HCT116 (cell line): ENCODE results near the gene CRYBA4.

Source experiments
- CEBPB ChIP-seq: IDR thresholded peaks from 2 replicates; pipeline ENCODE4 v1.6.1; 2012; ENCODE audit warnings: low read depth
- EZH2 ChIP-seq: fragments of 200-600 bp; sonication (generic); IDR thresholded peaks from 2 replicates; pipeline ENCODE4 v1.6.1; 2017; ENCODE audit warnings: antibody characterized with exemption, mixed run types
- JUND ChIP-seq: IDR thresholded peaks from 2 replicates; pipeline ENCODE4 v1.6.1; 2012
- POLR2A ChIP-seq: IDR thresholded peaks from 2 replicates; pipeline ENCODE4 v1.7.0; 2011; ENCODE audit warnings: borderline replicate concordance; ENCODE audit not compliant: insufficient read depth, insufficient read length; ENCODE audit errors: extremely low read depth
- POLR2AphosphoS5 ChIP-seq: IDR thresholded peaks from 2 replicates; pipeline ENCODE4 v1.6.1; 2011; ENCODE audit warnings: mild to moderate bottlenecking, low read depth, low read length, moderate library complexity
- SRF ChIP-seq: IDR thresholded peaks from 2 replicates; pipeline ENCODE4 v1.6.1; 2012; ENCODE audit warnings: low read depth
- TCF7L2 ChIP-seq: IDR thresholded peaks from 2 replicates; pipeline ENCODE4 v1.7.0; 2011; ENCODE audit warnings: borderline replicate concordance, inconsistent platforms; ENCODE audit not compliant: insufficient read depth, insufficient read length; ENCODE audit errors: extremely low read depth
- YY1 ChIP-seq: IDR thresholded peaks from 2 replicates; pipeline ENCODE4 v1.6.1; 2011; ENCODE audit warnings: low read length, low read depth, moderate library complexity, mild to moderate bottlenecking; ENCODE audit not compliant: insufficient replicate concordance; ENCODE audit errors: extremely low read depth
- ZNF274 ChIP-seq: fragments of 200-500 bp; sonication (Bioruptor generic); IDR thresholded peaks from 2 replicates; pipeline ENCODE4 v1.6.1; 2014; ENCODE audit warnings: mild to moderate bottlenecking, low read depth, low read length, inconsistent platforms
- TF ChIP-seq, protein P1 (sequence below), 3 experiments: fragments of 200-600 bp in 1 of 3; sonication (generic) in 1 of 3; IDR thresholded peaks in 2 of 3; conservative IDR thresholded peaks in 1 of 3; 2 replicates each; pipeline ENCODE4 v1.5.1; 2012 to 2017; ENCODE audit warnings: low read depth in 2 of 3, low read length in 2 of 3, antibody characterized with exemption in 1 of 3, borderline replicate concordance in 1 of 3, control low read depth in 1 of 3, mild to moderate bottlenecking in 1 of 3, mixed read lengths in 1 of 3, mixed run types in 1 of 3, moderate library complexity in 1 of 3; ENCODE audit not compliant: insufficient read depth in 1 of 3
- TF ChIP-seq, protein P2 (sequence below): IDR thresholded peaks from 2 replicates; pipeline ENCODE4 v1.6.1; 2012
- TF ChIP-seq, protein P3 (sequence below): IDR thresholded peaks from 2 replicates; pipeline ENCODE4 v1.6.1; 2012

DNA sequence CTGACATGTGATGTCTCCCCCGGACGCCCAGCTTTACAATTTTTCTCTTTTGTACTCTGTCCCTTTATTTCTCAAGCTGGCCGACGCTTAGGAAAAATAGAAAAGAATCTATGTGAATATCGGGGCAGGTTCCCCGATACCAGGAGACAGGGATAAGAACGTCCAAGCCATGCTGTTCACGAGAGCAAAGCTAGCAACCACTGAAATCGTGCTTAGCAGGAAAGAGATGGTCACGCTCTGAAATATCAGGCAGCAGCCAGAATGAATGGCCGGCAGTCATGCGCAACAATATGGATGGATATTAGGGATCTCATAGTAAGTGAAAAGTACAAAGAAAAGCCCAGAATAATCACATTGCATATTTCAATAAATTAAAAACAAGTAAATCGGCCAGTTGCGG lies 7.4 kb upstream of the CRYBA4 start:
- TF ChIP-seq, protein P1, sequence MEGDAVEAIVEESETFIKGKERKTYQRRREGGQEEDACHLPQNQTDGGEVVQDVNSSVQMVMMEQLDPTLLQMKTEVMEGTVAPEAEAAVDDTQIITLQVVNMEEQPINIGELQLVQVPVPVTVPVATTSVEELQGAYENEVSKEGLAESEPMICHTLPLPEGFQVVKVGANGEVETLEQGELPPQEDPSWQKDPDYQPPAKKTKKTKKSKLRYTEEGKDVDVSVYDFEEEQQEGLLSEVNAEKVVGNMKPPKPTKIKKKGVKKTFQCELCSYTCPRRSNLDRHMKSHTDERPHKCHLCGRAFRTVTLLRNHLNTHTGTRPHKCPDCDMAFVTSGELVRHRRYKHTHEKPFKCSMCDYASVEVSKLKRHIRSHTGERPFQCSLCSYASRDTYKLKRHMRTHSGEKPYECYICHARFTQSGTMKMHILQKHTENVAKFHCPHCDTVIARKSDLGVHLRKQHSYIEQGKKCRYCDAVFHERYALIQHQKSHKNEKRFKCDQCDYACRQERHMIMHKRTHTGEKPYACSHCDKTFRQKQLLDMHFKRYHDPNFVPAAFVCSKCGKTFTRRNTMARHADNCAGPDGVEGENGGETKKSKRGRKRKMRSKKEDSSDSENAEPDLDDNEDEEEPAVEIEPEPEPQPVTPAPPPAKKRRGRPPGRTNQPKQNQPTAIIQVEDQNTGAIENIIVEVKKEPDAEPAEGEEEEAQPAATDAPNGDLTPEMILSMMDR (IDR thresholded peaks at IDR 0.05 in 2 of 3, conservative IDR thresholded peaks at IDR 0.05 in 1 of 3; ENCODE audit: borderline replicate concordance in 1 of 3, insufficient read depth in 1 of 3, low read depth in 2 of 3, low read length in 2 of 3) = no peak
- TF ChIP-seq EZH2 (no peak), SRF (no peak), JUND (no peak), POLR2A (no peak), CEBPB (no peak), TCF7L2 (no peak), POLR2AphosphoS5 (no peak), ZNF274 (no peak), YY1 (no peak)
- TF ChIP-seq, protein P2, sequence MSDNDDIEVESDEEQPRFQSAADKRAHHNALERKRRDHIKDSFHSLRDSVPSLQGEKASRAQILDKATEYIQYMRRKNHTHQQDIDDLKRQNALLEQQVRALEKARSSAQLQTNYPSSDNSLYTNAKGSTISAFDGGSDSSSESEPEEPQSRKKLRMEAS = no peak
- TF ChIP-seq, protein P3, sequence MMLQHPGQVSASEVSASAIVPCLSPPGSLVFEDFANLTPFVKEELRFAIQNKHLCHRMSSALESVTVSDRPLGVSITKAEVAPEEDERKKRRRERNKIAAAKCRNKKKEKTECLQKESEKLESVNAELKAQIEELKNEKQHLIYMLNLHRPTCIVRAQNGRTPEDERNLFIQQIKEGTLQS = no peak
